NCI-H774 (cell line): ENCODE results near the gene CCDC9.
"Not testable (repeated sequence)": the region's sequence is repeated elsewhere in the genome, so short reads cannot be mapped to it uniquely, and the experiment has no call there.

Source experiments
- DNase-seq: peaks from one replicate; lab custom pipeline; 2025; lab: John Stamatoyannopoulos, UW

The CCDC9 gene

DNA sequence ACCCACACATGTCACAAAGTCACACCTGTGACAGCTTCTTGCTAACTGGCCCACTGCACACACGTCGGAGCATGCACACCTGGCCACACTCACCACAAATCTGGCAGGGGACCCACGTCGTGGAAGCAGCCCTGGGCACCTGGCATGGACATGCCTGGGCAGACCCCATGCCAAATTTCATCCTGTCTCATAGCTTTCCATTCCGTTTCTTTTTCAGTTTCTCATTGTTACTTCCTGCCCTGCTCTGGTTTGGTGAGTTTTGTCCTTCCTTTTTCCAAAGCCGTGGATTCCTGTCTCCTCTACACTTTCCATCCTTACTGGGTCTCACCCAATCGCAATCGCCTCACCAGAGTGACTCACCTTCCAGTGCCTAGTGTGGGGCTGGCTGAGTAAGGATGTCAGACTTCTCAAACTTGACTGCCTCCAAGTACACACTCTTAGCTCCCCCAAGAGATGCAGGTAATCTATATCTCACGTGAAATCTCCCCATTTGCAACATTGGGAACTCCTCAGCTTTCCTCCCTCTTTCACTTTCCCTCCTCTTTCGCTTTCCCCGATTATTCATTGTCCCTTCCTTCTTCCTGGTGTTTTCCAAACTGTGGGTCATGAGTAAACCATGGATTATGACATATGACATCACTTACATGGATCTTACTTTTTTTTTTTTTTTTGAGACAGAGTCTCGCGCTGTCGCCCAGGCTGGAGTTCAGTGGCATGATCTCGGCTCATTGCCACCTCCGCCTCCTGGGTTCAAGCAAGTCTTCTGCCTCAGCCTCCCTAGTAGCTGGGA lies 23.7 kb upstream of the CCDC9 start:
- DNase-seq, result no peak

DNA sequence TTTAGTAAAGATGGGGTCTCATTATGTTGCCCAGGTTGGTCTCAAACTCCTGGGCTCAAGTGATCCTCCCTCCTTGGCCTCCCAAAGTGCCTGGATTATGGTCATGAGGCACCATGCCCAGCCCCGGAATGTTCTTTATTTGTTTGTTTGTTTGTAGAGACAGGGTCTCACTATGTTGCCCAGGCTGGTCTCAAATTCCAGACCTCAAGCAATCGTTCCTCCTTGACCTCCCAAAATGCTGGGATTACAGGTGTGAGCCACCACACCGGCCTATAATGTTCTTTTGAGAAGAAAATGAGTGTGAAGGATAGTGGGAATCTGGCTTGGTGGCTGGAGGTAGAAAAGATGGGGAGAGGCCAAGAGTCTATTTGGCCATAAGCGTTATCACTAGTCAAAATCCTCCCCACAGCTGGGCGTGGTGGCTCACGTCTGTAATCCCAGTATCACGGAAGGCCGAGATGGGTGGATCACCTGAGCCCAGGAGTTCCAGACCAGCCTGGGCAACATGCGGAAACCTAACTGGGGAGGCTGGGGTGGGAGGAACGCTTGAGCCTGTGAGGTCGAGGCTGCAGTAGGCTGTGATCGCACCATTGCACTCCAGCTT lies 20.2 kb upstream of the CCDC9 start:
- no peak for DNase-seq

GRCh38 chr19:47239152-47239551 lies 17.2 kb upstream of the CCDC9 start:
- no peak for DNase-seq

GRCh38 chr19:47239610-47240296 lies 16.6 kb upstream of the CCDC9 start:
- peak; percentile 38 for DNase-seq

GRCh38 chr19:47240556-47240955 lies 15.8 kb upstream of the CCDC9 start:
- DNase-seq, result no peak

DNA sequence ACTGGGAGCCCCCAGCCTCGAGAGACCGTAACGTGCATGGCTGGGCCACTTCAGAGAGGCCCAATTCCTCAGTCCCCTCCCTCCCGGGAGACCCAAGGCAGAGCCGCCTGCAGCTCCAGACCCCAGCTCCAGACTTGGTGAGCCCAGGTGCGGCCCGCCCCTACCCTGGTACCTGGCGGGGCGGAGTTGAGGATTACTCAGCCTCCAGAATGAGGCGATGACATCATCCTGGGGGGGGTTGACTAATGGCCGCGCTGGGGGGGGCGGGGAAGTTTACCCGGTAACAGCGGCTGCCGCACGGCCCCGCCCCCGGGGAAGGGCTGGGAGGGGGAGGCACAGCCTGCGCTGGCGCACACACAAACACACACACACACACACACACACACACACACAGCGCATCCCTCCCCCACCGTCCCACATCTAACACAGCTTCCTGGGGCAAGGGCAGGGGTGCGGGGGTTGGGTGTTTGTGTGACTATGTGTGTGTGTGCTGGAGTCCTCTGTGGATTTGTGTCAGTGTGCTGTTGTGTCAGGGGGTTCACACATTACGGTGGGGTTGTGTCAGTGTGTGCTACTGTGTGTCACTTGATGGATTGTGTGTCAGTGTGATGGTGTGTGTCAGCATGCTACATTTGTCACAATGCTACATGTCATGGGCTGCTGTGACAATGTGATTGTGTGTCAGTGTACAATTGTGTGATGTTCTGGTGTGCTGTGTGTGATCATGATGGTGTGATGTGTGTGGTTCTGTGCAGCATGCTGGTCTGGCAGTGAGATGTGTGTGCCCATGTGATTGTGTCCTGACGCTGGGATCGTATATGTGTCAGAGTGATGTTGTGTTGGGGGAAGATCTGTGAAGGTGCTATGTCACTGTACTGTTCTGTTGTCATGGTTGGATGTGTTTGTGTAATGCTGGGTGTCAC lies 15.1 kb upstream of the CCDC9 start:
- DNase-seq, result peak; percentile 80

- no peak for DNase-seq
Observed at GRCh38 chr19:47241919-47242577, 14.3 kb upstream of the CCDC9 start.

GRCh38 chr19:47243364-47243775 lies 13.0 kb upstream of the CCDC9 start:
- no peak for DNase-seq

- DNase-seq, result peak; percentile 80
Observed at GRCh38 chr19:47243776-47244547, 12.4 kb upstream of the CCDC9 start.

DNA sequence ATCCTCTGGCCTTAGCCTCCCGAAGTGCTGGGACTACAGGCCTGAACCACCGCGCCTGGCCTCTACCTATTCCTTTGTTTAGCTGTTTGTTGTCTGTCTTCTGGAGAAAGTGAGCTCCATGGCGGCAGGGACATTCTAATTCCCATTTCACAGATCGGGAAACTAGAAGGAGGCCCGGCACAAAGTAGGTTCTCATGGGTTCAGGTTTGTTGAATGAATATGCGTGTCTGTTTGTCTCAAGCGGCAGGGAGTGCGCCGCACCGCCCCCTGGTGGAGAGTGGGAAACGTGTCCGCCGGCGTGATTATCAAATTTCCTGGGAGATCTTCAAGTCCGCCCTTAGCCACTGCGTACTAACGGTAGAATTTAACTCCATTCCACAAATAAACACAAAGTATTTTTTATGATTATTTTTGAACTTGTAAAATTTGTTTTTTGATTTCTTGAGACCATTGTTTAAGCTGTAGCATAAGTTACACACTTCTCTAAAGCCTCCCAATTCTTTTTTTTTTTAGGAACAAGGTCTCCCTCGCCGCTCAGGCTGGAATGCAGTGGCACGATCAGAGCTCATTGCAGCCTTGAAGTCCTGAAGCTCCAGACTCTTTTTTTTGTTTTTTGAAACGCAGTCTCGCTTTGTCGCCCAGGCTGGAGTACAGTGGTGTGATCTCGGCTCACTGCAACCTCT lies 8.9 kb upstream of the CCDC9 start:
- DNase-seq, result peak; percentile 51

DNA sequence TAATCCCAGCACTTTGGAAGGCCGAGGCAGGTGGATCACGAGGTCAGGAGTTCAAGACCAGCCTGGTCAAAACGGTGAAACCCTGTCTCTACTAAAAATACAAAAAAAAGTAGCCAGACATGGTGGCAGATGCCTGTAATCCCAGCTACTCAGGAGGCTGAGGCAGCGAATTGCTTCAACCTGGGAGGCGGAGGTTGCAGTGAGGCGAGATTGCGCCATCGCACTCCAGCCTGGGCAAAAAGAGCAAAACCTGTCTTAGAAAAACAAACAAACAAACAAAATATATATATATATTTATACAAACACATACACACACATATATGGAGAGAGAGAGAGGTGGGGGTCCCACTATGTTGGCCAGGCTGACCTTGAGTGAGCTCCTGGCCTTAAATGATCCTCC lies 3.3 kb upstream of the CCDC9 start:
- not testable (repeated sequence) for DNase-seq

DNA sequence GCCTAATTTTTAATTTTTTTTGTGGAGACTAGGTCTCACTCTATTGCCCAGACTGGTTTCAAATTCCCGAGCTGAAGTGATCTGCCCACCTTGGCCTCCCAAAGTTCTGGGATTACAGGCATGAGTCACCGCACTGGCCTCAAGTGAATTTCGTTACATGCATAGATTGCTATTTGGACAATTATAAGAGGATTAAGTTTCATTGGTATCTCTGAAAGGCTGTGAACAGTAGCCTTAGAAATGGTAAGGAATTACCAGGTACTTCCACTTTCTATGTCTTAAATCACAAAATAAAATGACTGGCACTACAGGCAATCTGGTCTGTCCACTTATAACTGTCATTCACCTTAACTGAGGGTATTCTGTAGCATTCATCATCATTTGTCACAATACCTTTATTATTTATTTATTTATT lies 2.9 kb upstream of the CCDC9 start:
- DNase-seq, result no peak

DNA sequence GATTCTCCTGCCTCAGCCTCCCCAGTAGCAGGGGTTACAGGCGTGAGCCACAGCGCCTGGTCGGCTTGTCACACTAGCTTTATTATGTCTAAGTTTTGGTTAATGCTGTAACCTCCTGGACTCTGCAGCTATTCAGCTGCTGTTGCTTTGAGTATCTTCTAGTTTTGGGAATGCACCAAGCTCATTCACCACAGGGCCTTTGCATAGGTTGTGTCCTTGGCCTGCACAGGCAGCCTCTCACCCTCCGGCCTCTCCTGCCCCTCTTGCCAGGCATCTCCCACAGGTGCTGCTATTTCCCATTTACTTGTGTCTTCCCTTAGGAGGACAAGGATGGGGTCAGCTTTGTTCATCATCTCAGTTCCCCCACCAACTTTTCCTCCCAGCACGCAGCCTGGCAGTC lies 2.4 kb upstream of the CCDC9 start:
- no peak for DNase-seq

- peak; percentile 99 for DNase-seq
Observed at GRCh38 chr19:47256693-47257410, 527 bp downstream of the CCDC9 start.

GRCh38 chr19:47257411-47258169 lies 1.3 kb downstream of the CCDC9 start:
- DNase-seq, result no peak

DNA sequence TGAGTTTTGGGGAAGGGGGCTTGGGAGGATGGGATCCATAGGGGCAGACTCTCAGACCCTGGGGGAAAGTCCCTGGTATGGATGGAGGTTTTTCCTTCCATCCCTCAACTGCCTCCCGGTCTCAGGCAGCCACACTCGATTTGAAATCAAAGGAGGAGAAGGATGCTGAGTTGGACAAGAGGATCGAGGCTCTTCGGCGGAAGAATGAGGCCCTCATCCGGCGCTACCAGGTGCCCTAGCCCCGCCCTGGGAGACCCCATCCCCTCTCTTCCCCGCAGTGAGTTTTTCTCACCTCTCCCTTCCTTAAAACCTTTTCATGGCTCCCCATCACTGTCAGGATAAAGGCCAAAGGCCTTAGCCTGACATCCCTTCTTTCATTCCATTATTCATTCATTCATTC lies 2.1 kb downstream of the CCDC9 start:
- DNase-seq, result no peak

DNA sequence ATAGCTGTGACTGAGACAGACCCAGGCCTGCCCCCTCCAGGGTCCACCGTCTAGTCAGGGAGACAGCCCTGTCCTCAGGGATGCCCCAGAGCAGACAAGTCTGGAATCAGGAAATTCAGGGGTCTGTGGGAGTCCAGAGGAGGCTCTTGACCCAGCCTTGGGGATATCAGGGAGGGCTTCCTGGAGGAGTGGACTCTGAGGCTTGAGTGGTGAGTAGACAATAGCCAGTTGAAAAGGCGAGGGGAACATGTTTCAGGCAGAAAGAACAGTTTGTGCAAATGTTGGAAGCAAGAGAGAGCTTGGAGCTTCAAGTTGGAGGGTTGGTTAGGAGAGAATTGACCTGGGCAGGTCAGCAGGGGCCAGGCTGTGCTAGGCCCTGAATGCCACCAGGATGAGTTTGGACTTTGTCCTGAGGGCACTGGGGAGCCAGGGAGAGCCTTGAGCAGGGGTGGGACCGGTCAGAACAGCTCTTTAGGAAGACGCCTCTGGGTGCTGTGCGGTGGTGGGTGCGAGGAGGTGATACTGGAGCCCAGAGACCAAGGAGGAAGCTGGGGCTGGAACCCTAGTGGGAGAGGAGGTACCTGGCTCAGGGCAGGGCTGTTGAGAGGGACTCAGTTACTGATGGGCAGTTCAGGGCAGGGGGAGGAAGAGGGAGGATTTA lies 2.7 kb downstream of the CCDC9 start:
- no peak for DNase-seq

DNA sequence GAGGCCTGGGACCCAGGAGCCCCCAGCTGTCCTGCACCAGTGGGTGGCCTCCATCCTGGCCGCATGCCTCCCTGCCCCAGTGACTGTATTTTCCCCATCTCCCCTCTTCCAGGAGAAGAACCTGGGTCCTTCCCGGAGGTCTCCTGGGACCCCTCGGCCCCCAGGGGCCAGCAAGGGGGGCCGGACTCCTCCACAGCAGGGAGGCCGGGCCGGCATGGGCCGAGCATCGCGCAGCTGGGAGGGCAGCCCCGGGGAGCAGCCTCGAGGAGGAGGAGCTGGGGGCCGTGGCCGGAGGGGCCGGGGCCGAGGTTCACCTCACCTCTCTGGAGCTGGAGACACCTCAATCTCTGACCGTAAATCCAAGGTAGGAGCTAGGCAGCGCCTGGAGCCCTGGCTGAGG lies 4.2 kb downstream of the CCDC9 start:
- no peak for DNase-seq
